GM12874 (cell line): ENCODE data around the gene C2CD3.

Experiments
- TF ChIP-seq, protein P1 (sequence below): IDR thresholded peaks from 2 replicates; pipeline ENCODE4 v1.5.1; 2011; ENCODE audit warnings: low read depth, mild to moderate bottlenecking, control low read depth, low read length, moderate library complexity; ENCODE audit not compliant: insufficient read depth

Gene C2CD3

DNA sequence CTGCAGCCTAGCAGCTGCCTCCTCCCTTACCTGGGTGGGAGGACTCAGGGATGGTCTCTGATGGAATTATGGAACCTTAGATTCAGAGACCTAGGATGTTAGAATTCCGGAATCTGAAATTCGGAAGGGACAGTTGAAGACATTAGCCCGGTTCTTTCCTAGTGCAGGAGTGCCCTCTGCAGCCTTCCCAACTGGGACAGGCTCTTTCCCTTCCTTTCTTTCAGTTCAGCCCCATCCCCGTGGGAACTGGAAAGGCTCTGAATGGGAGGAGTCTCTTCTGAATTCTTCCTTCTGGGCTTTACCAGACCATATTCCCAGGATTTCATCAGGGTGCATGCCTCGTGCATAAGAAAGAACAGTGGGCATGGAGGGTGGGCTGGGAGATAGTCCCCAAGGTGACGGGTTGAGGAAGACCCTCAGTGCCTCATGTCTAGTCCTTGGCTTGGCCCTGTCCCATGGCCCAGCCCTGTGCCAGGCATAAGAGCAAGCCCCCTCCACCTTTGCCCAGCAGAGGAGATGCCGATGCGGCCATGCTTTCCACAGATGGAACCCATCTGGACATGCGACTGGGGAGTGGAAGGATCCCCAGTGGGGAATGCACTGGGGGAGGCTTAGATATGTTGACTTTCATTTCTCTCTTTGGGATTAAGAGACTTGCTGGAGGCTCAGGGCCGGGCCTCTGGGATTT lies 205.6 kb downstream of the C2CD3 start:
- TF ChIP-seq, protein P1, sequence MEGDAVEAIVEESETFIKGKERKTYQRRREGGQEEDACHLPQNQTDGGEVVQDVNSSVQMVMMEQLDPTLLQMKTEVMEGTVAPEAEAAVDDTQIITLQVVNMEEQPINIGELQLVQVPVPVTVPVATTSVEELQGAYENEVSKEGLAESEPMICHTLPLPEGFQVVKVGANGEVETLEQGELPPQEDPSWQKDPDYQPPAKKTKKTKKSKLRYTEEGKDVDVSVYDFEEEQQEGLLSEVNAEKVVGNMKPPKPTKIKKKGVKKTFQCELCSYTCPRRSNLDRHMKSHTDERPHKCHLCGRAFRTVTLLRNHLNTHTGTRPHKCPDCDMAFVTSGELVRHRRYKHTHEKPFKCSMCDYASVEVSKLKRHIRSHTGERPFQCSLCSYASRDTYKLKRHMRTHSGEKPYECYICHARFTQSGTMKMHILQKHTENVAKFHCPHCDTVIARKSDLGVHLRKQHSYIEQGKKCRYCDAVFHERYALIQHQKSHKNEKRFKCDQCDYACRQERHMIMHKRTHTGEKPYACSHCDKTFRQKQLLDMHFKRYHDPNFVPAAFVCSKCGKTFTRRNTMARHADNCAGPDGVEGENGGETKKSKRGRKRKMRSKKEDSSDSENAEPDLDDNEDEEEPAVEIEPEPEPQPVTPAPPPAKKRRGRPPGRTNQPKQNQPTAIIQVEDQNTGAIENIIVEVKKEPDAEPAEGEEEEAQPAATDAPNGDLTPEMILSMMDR = no peak

DNA sequence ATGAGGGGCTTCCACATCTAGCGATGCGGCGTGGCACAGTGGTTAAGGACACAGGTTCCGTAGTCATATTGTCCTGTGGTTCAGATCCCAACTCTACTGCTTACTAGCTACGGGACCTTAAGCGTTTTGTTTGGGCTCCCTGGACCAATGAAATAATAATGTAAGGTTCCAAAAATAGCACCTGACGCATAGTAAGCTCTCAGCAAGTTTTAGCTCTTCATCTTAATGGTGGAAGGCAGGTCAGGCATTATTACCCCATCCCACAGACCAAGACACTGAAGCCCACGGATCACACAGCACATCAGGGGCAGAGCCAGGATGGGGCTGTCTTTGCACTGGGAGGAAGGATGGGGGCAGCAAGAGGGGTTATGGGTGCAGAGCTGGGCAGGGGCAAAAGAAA lies 206.9 kb downstream of the C2CD3 start:
- TF ChIP-seq, protein P1 = no peak
